CD4-positive, alpha-beta memory T cell (primary cell): Measurements from ENCODE around the gene YAF2. TPM values are rescaled to one million over a fixed set of nuclear protein-coding genes. Genes with fewer than 3 reads are reported as not detected.

Experiments used
- CTCF ChIA-PET: fragments of 350-600 bp; sonication (Branson Sonifier 250); formaldehyde crosslinking; loops from one replicate; lab custom pipeline; 2021; ENCODE audit warnings: inconsistent platforms; ENCODE audit not compliant: partially characterized antibody; lab: Charles Lee
- POLR2A ChIA-PET: fragments of 350-600 bp; sonication (Branson Sonifier 250); formaldehyde crosslinking; loops from one replicate; lab custom pipeline; 2021; ENCODE audit not compliant: partially characterized antibody; lab: Charles Lee
- DNase-seq, 5 donors: peaks; one replicate each; pipeline versions ENCODE4 v3.0.0 to v3.0.0-alpha.2; 2020 to 2022; ENCODE audit warnings: mixed read lengths in 1 of 5
- H3K27ac ChIP-seq: one replicate; pipeline ENCODE4 v1.7.0; 2013; ENCODE audit warnings: low read depth, low read length
- H3K27me3 ChIP-seq: 2 replicates; pipeline ENCODE4 v1.7.0; 2013; ENCODE audit warnings: mild to moderate bottlenecking, low read length, moderate library complexity; ENCODE audit not compliant: insufficient read depth
- H3K36me3 ChIP-seq: 2 replicates; pipeline ENCODE4 v1.7.0; 2013; ENCODE audit warnings: mild to moderate bottlenecking, low read length, moderate library complexity; ENCODE audit not compliant: insufficient read depth
- H3K4me1 ChIP-seq: 2 replicates; pipeline ENCODE4 v1.7.0; 2013; ENCODE audit warnings: mild to moderate bottlenecking, low read length, moderate library complexity; ENCODE audit not compliant: insufficient read depth
- H3K4me3 ChIP-seq, 2 donors: one replicate each; pipeline ENCODE4 v1.7.0; 2013; ENCODE audit warnings: low read length in 2 of 2, mild to moderate bottlenecking in 1 of 2
- H3K9me3 ChIP-seq, 2 donors: one replicate each; pipeline ENCODE4 v1.7.0; 2013; ENCODE audit warnings: low read length in 2 of 2, control low read depth in 1 of 2; ENCODE audit not compliant: control insufficient read depth in 1 of 2
- H3K27ac Mint-ChIP-seq, 7 donors: one replicate each; pipeline ENCODE4 v1.8.0; 2020 to 2021; ENCODE audit warnings: mixed read lengths in 7 of 7, mild to moderate bottlenecking in 6 of 7, inconsistent platforms in 3 of 7, moderate library complexity in 3 of 7
- H3K27me3 Mint-ChIP-seq, 2 donors: one replicate each; pipeline ENCODE4 v1.8.0; 2020 to 2021; ENCODE audit warnings: mixed read lengths in 2 of 2
- H3K36me3 Mint-ChIP-seq, 2 donors: one replicate each; pipeline ENCODE4 v1.8.0; 2020 to 2021; ENCODE audit warnings: mixed read lengths in 2 of 2, inconsistent platforms in 1 of 2, mild to moderate bottlenecking in 1 of 2
- H3K4me1 Mint-ChIP-seq, 4 donors: one replicate each; pipeline ENCODE4 v1.8.0; 2020 to 2021; ENCODE audit warnings: mixed read lengths in 4 of 4, mild to moderate bottlenecking in 1 of 4
- H3K4me3 Mint-ChIP-seq, 8 donors: one replicate each; pipeline ENCODE4 v1.8.0; 2020 to 2021; ENCODE audit warnings: mixed read lengths in 8 of 8, mild to moderate bottlenecking in 7 of 8, moderate library complexity in 6 of 8, inconsistent platforms in 3 of 8
- H3K9me3 Mint-ChIP-seq, 8 donors: one replicate each; pipeline ENCODE4 v1.8.0; 2020 to 2021; ENCODE audit warnings: mixed read lengths in 8 of 8, mild to moderate bottlenecking in 5 of 8, inconsistent platforms in 3 of 8, moderate library complexity in 1 of 8
- intact Hi-C: fragments of 100-400 bp; cut with micrococcal nuclease; formaldehyde crosslinking; loops from one replicate; pipeline ENCODE4 v1.15.1; 2023
- polyA plus RNA-seq, 2 donors: library from polyadenylated mRNA; unstranded; fragments of 300-500 nt; fragmentation: Illumina TruSeq; gene quantifications; one replicate each; pipeline ENCODE4 v1.2.3, GENCODE V29; 2021
- total RNA-seq, 2 experiments: library from RNA; stranded (reverse); gene quantifications; one replicate each; pipeline ENCODE4 v1.2.3, GENCODE V29; 2021

Gene YAF2
- total and polyA plus RNA-seq, 4 experiments from 2014 or later: 7.2 to 40.7 (median 29.3) TPM

DNA sequence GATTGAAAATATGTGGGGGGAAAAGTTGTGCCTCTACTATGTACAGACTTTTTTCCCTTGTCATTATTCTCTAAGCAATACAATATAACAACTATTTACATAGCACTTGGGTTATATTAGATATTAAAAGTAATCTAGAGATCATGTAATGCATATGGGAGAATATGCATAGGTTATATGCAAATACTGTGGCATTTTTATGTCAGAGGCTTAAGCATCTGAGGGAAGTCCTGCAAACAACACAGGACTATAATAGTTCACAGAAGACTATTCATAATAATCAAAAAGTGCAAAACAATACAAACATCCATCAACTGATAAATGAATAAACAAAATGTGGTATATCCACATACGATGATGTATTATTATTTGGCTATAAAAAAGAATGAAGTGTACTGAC is 33.7 kb downstream of the YAF2 start:
- Histone ChIP-seq H3K36me3 (peaks cover 2% of the 10 kb centered on the region), H3K9me3 (no peaks in the 10 kb centered on the region), H3K4me1 (peaks cover 5% of the 10 kb centered on the region), H3K27ac (no peak overlapping the region), H3K4me3 (no peak overlapping the region), H3K27me3 (no peaks in the 10 kb centered on the region)
- Mint-ChIP-seq H3K36me3 (peaks cover 19 to 35% of the 10 kb centered on the region in 2 donors), H3K4me3 (no peak overlapping the region), H3K27me3 (no peaks in the 10 kb centered on the region), H3K9me3 (no peaks in the 10 kb centered on the region), H3K27ac (no peak overlapping the region), H3K4me1 (peaks cover 7 to 17% (median 11%) of the 10 kb centered on the region in 4 donors)
- DNase-seq: no peak
- POLR2A ChIA-PET: no interaction called here
- intact Hi-C loops: no loop called here
- CTCF ChIA-PET: no interaction called here

- Mint-ChIP-seq H3K4me3 (no peak overlapping the region), H3K27me3 (no peaks in the 10 kb centered on the region), H3K4me1 (peaks cover 3 to 16% (median 8%) of the 10 kb centered on the region in 4 donors), H3K27ac (no peak overlapping the region), H3K9me3 (no peaks in the 10 kb centered on the region), H3K36me3 (peaks cover 17 to 44% of the 10 kb centered on the region in 2 donors)
- Histone ChIP-seq H3K9me3 (no peaks in the 10 kb centered on the region), H3K4me1 (no peaks in the 10 kb centered on the region), H3K27me3 (no peaks in the 10 kb centered on the region), H3K36me3 (no peaks in the 10 kb centered on the region), H3K4me3 (no peak overlapping the region), H3K27ac (no peak overlapping the region)
- no peak for DNase-seq
- POLR2A ChIA-PET: no interaction called here
- CTCF ChIA-PET: no interaction called here
- intact Hi-C loops: no loop called here
Observed at GRCh38 chr12:42201063-42201462, 37.0 kb downstream of the YAF2 start.

GRCh38 chr12:42199007-42199406 is 39.0 kb downstream of the YAF2 start:
- DNase-seq: no peak
- Mint-ChIP-seq H3K9me3 (no peaks in the 10 kb centered on the region), H3K27ac (peak overlapping the region in 1 of 7 donors; percentile 14), H3K4me3 (no peak overlapping the region), H3K27me3 (no peaks in the 10 kb centered on the region), H3K36me3 (peaks cover 15 to 51% of the 10 kb centered on the region in 2 donors), H3K4me1 (peaks cover 5 to 16% (median 8%) of the 10 kb centered on the region in 4 donors)
- H3K4me1 ChIP-seq: no peaks in the 10 kb centered on the region
- ChIA-PET POLR2A (no interaction called here), CTCF (interaction anchor here (1.3 kb wide), 1 partner anchor 9 kb away, joined by 3 read pairs; no protein-coding TSS in a partner anchor)
- H3K9me3 ChIP-seq: no peaks in the 10 kb centered on the region
- no peaks in the 10 kb centered on the region for H3K36me3 ChIP-seq
- H3K27ac ChIP-seq: no peak overlapping the region
- H3K27me3 ChIP-seq: no peaks in the 10 kb centered on the region
- intact Hi-C loops: no loop called here
- H3K4me3 ChIP-seq: no peak overlapping the region

DNA sequence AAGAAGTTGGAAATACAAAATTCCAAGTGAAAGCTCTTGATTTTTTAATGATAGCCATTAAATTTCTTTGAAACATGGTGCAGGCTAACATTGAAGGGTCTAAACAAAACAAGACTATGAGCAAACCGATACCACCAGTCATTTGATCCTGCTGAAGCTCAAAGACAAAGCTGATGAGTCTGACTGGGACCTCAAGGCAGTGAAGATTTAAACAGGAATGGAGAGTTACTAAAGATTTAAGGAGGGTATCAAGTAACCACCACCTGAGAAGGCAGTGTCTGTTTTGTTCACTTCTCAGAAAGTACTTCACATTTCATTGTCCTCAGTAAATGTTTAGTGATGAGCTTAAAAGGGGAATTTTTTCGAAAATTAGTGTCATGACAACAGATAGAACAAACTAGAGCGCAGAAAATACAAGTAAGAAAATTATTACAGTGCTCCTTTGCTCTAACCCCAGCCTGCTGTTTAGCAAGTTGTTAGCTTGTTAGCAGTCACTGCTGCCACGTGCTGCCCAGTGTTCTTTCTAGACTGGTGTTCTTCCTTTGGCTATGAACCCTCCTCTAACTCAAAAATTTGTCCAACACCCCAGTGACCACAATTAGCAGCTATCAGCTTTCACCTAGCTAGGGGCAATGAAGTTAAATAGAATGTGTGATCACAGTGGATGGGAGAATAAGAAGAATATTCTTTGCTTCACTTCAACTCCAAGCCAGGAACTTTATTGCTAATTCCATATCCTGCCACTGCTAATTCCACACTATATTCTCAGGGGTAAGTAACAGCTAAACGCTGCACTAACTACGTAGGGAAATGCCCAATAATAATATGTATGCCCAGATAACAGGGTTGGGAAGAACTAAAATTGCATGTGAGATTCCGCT is 41.1 kb downstream of the YAF2 start:
- Mint-ChIP-seq H3K4me3 (no peak overlapping the region), H3K27ac (peak overlapping the region in 1 of 7 donors; percentile 35), H3K4me1 (peaks cover 5 to 16% (median 7%) of the 10 kb centered on the region in 4 donors), H3K36me3 (peaks cover 11 to 54% of the 10 kb centered on the region in 2 donors), H3K9me3 (no peaks in the 10 kb centered on the region), H3K27me3 (no peaks in the 10 kb centered on the region)
- POLR2A ChIA-PET: no interaction called here
- Histone ChIP-seq H3K27me3 (no peaks in the 10 kb centered on the region), H3K4me1 (no peaks in the 10 kb centered on the region), H3K27ac (no peak overlapping the region), H3K36me3 (no peaks in the 10 kb centered on the region), H3K4me3 (no peak overlapping the region), H3K9me3 (no peaks in the 10 kb centered on the region)
- DNase-seq: no peak
- CTCF ChIA-PET: interaction anchor here (0.9 kb wide), 1 partner anchor 29 kb away, joined by 4 read pairs; no protein-coding TSS in a partner anchor
- intact Hi-C loops: no loop called here

DNA sequence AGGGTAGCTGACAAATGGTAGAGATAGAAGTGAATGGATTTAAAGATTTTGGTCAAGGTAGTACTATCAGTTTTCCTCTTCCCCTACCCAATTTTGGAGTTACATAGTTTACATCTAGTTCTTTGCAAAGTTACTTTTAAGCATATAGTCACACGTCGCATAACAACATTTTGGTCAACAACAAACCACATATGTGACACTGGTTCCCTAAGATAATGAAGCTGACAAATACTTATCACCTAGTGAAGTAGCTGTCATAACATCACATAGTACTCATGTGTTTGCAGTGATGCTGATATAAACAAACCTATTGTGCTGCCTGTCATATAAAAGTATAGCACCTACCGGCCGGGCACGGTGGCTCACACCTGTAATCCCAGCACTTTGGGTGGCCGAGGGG is 45.4 kb downstream of the YAF2 start:
- Mint-ChIP-seq H3K27ac (no peak overlapping the region), H3K4me1 (peaks cover 2 to 14% (median 4%) of the 10 kb centered on the region in 4 donors), H3K36me3 (peaks cover 7 to 41% of the 10 kb centered on the region in 2 donors)

DNA sequence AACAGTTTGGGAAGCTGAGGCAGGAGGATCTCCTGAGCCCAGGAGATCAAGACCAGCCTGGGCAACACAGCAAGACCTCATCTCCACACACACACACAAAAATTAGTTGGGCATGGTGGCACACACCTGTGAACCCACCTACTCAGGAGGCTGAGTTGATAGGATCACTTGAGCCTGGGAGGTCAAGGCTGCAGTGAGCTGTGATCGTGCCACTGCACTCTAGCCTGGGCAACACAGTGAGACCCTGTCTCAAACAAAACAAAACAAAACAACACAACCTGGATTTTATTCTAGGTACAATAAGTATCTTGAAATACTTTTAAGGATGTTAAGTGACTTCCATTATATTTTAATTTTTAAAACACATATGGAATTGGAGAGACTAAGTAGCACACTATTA is 45.8 kb downstream of the YAF2 start:
- no peaks in the 10 kb centered on the region for H3K9me3 Mint-ChIP-seq
- H3K27me3 ChIP-seq: no peaks in the 10 kb centered on the region
- H3K36me3 Mint-ChIP-seq: peaks cover 7 to 37% of the 10 kb centered on the region in 2 donors
- H3K4me3 Mint-ChIP-seq: no peak overlapping the region
- H3K4me1 ChIP-seq: no peaks in the 10 kb centered on the region
- ChIA-PET CTCF (no interaction called here), POLR2A (no interaction called here)
- no peak for DNase-seq
- intact Hi-C loops: no loop called here
- no peaks in the 10 kb centered on the region for H3K36me3 ChIP-seq
- H3K27ac Mint-ChIP-seq: peak overlapping the region in 1 of 7 donors; percentile 46
- peaks cover 2 to 12% (median 4%) of the 10 kb centered on the region in 4 donors for H3K4me1 Mint-ChIP-seq
- no peaks in the 10 kb centered on the region for H3K27me3 Mint-ChIP-seq
- no peak overlapping the region for H3K4me3 ChIP-seq
- H3K27ac ChIP-seq: no peak overlapping the region
- H3K9me3 ChIP-seq: no peaks in the 10 kb centered on the region

More for the DNA sequence above, 45.4 kb downstream of the YAF2 start:
- Histone ChIP-seq H3K4me1 (no peaks in the 10 kb centered on the region), H3K9me3 (no peaks in the 10 kb centered on the region), H3K27me3 (no peaks in the 10 kb centered on the region), H3K36me3 (no peaks in the 10 kb centered on the region), H3K4me3 (no peak overlapping the region), H3K27ac (no peak overlapping the region)
- no peak overlapping the region for H3K4me3 Mint-ChIP-seq
- DNase-seq: no peak
- POLR2A ChIA-PET: no interaction called here
- no peaks in the 10 kb centered on the region for H3K27me3 Mint-ChIP-seq
- H3K9me3 Mint-ChIP-seq: no peaks in the 10 kb centered on the region
- intact Hi-C loops: no loop called here
- CTCF ChIA-PET: no interaction called here

DNA sequence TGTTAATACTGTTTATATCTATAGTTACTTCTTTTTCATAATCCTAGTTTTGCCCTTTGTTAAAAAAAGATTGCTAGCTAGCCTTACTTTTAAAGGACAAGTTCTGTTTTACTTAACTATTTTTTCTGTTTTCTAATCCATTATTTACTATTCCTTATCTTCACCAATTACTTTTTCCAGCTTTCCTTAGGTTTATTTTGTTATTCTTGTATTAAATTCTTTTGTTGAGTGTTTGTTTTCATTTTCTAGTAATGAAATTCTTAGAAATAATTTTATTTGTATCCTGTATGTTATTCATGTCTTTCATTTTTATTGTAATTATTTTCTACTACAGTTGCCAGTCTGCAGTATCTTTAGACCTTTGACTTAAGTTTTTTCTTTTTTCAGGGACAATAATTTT is 47.7 kb downstream of the YAF2 start:
- Histone ChIP-seq H3K27ac (no peak overlapping the region), H3K27me3 (no peaks in the 10 kb centered on the region), H3K4me1 (no peaks in the 10 kb centered on the region), H3K4me3 (no peak overlapping the region), H3K9me3 (no peaks in the 10 kb centered on the region), H3K36me3 (no peaks in the 10 kb centered on the region)
- DNase-seq: no peak
- intact Hi-C loops: no loop called here
- H3K4me1 Mint-ChIP-seq: peaks cover 0 to 8% (median 2%) of the 10 kb centered on the region in 4 donors
- ChIA-PET CTCF (no interaction called here), POLR2A (no interaction called here)
- no peak overlapping the region for H3K4me3 Mint-ChIP-seq
- H3K36me3 Mint-ChIP-seq: peaks cover 6 to 27% of the 10 kb centered on the region in 2 donors
- H3K27me3 Mint-ChIP-seq: no peaks in the 10 kb centered on the region
- H3K27ac Mint-ChIP-seq: no peak overlapping the region
- H3K9me3 Mint-ChIP-seq: no peaks in the 10 kb centered on the region
